C4-2B (cell line): ENCODE measurements around the gene GJB5.
"Not testable (repeated sequence)": the region's sequence is repeated elsewhere in the genome, so short reads cannot be mapped to it uniquely, and the experiment has no call there.

Experiments
- H3K27ac ChIP-seq: fragments of 450-650 bp; 2 replicates; pipeline ENCODE4 v1.5.1; 2017
- ZFX ChIP-seq: fragments of 450-650 bp; IDR thresholded peaks from 2 replicates; pipeline ENCODE4 v1.6.1; 2017
- TF ChIP-seq, protein P1 (sequence below): fragments of 450-650 bp; conservative IDR thresholded peaks from 2 replicates; pipeline ENCODE4 v1.5.1; 2017; ENCODE audit warnings: mild to moderate bottlenecking

The GJB5 gene

DNA sequence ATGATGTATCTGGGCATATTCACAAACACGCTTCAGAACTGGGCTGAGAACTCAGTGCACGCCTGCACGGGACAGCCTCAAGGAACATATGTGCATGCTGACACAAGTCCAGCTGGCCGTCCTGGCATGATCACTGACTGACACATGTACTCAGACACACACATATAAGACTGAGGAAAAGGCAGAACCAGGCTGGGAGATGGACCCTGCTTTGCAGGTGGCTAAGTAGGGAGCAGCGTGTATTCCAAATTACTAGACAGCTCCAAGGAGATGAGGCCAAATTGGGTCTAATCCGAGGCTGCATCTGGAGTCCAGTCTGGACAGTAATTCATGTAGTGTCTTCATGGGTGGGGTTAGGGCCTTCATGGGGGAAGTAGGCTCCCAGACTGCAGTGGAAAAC is 41.4 kb upstream of the GJB5 start:
- TF ChIP-seq, protein P1, sequence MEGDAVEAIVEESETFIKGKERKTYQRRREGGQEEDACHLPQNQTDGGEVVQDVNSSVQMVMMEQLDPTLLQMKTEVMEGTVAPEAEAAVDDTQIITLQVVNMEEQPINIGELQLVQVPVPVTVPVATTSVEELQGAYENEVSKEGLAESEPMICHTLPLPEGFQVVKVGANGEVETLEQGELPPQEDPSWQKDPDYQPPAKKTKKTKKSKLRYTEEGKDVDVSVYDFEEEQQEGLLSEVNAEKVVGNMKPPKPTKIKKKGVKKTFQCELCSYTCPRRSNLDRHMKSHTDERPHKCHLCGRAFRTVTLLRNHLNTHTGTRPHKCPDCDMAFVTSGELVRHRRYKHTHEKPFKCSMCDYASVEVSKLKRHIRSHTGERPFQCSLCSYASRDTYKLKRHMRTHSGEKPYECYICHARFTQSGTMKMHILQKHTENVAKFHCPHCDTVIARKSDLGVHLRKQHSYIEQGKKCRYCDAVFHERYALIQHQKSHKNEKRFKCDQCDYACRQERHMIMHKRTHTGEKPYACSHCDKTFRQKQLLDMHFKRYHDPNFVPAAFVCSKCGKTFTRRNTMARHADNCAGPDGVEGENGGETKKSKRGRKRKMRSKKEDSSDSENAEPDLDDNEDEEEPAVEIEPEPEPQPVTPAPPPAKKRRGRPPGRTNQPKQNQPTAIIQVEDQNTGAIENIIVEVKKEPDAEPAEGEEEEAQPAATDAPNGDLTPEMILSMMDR = no peak
- no peak for TF ChIP-seq ZFX

DNA sequence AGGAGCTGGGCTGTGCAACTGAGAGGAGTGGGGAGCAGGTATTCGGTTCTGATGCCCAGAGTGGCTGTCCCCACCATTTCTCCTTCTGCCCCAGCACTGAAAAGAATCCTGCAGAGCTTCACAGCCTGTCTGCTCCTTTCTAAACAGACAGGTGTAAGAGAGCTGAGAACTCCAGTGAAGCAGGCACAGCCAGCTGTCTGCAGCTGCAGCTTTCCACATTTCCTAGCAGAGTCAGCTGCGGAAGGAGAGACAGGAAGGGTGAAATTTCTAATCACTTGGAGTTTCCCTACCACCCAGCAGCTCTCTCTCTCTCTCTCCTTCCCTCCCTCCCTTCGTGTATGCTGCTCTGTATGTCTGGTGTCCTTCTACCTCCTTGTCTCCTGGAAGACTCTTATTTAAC is 40.5 kb upstream of the GJB5 start:
- H3K27ac ChIP-seq = no peak overlapping the region
- TF ChIP-seq, protein P1 = no peak
- TF ChIP-seq ZFX = no peak

More for the DNA sequence above, 41.4 kb upstream of the GJB5 start:
- H3K27ac ChIP-seq = no peak overlapping the region

DNA sequence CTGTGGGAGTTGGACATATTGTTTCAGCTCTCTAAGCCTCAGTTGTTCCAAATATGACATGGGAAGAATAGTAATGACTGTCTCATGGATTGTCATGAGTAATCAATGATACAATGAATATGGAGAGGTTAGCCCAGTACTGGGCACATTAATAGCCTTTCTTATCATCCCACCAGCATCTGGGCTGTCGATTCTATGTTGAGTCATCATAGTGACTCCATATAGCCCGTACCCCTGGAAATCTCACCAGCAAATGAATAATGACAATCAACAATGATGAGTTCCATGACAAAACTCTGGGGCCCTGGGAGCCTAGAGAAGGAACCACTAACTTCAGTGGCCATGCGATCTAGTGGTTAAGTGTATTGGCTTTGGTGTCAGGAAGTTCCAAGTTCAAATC is 39.7 kb upstream of the GJB5 start:
- no peak for TF ChIP-seq ZFX
- TF ChIP-seq, protein P1 = no peak
- no peak overlapping the region for H3K27ac ChIP-seq

DNA sequence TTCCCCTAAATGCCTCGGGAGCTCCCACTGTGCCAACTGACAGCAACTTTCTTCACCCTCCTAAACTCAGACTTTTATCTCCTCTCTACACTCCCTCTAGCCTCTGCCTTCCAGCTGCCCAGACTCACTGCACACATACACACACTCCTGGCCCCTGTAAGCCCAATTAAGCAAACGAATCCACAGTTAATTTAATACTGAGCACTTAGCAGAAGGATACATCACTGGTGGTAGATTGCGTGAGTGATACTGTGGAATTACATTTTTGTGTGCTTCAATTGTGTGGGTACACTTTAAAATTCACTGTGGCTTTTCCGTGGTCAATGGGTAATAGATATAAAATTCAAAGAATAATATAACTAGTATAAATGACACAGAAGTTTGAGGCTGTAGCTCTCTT is 33.6 kb upstream of the GJB5 start:
- no peak overlapping the region for H3K27ac ChIP-seq
- no peak for TF ChIP-seq ZFX
- TF ChIP-seq, protein P1 = no peak

DNA sequence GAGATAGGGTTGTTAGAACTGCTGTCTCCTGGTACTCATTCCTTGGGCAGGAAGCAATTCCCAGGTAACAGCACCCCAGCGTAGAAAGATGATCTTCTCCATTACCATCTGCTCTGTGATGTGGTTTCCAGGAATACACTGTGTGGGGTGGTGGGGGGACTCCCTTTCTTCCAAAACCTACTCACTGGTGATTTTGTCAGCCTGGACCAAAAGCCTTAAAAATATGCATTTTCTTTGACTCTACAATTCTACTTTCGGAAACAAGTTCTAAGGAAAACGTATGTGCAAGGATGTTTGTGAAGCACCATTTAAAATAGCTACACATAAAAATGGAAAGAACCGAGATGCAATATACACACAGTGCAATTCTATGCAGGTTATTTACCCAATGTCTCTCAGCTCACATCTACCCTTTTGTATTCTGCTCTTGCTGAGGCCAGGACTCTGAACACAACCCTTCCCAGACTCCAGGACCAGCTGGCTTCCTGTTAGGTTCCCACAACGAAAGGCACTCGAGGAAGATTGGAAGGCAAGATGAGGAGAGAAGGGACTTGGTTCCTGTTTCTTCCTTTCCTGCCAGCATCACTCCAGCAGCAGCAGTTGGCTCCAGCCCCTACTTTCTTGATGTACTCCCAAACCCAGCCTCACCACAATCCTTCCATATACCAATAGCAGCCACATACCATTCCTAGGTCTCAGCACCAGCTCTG is 33.0 kb upstream of the GJB5 start:
- no peak for TF ChIP-seq ZFX
- TF ChIP-seq, protein P1 = no peak
- no peak overlapping the region for H3K27ac ChIP-seq

DNA sequence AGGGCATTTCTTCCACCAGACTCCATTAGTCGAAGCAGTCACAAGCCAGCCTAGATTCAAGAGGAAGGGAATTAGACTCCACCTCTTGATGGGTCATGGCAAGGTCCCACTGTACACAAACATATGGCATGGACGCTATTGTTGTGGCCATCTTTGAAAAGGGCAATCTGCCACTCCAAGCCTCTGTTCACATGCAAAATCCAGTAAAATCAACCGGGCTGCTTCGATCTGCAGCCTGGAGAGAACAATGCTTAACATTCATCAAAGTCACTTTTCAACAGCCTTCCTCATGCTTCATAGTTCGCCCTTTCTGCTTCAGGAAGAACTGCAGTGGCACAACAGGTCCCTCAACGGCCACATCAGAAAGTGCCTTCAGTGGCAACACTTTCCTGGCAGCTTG is 28.0 kb upstream of the GJB5 start:
- TF ChIP-seq, protein P1 = no peak
- no peak for TF ChIP-seq ZFX
- H3K27ac ChIP-seq = no peak overlapping the region

DNA sequence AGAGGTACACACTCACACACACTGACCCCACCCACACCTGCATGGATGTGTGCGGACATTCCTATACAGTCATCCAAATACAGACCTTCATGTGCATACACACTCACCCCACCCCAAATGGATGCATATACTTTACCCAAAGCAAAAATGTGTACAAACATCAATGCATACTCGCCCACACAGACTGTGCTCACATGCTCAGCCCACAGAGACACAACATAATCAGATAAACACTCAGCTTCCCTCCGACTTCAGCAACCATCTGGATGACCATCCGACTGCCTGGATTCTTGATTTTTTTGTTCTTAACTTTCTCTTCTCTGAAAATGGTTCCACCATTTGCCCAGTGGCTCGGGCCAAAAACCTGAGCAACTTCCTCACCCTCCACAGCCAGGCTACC is 24.4 kb upstream of the GJB5 start:
- TF ChIP-seq, protein P1 = no peak
- TF ChIP-seq ZFX = no peak
- no peak overlapping the region for H3K27ac ChIP-seq

DNA sequence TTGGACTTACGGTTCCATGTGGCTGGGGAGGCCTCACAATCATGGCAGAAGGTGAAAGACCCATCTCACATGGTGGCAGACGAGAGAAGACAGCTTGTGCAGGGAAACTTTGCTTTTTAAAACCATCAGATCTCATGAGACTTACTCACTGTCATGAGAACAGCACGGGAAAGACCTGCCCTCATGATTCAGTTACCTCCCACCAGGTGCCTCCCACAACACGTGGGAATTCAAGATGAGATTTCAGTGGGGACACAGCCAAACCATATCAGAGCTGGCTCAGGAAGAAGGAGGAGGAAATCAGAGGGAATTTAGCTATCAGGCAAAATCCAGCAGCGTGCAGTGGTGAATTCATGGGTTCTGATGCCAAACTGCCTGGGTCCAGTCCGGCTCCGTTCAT is 22.0 kb upstream of the GJB5 start:
- H3K27ac ChIP-seq = not testable (repeated sequence)
